ENCODE measurements around the gene DHRSX. TPM values are rescaled to one million over a fixed set of nuclear protein-coding genes. Genes with fewer than 3 reads are reported as not detected.
"Not testable (repeated sequence)": the region's sequence is repeated elsewhere in the genome, so short reads cannot be mapped to it uniquely, and the experiment has no call there.

DHRSX gene
- total RNA-seq, 2 donors from 2014 or later, result 14.8 to 46.5 TPM

DNA sequence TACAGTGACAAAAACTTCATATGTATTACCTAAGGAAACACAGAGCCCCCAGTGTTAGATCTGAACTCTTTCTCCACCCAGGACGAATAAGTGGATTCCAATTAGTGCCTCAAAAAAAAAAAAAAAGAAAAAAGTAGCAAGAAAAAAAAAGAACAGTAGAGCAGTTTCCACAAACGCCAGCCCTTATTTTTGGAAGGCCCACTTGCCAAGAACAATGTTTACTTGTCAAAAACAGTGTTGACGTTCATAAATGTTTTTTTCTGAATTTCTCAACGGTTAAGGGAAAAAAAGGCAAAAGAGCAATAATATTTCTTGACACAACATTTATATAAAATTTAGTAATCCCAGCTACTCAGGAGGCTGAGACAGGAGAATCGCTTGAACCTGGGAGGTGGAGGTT, 38.7 kb downstream of the DHRSX start:
- peaks cover 18% of the 10 kb centered on the region for H3K4me1 ChIP-seq
- no peaks in the 10 kb centered on the region for H3K36me3 ChIP-seq (replicated peaks in 1 of 2; ENCODE audit: insufficient read depth in 1 of 2, low read depth in 2 of 2)
- H3K9me3 ChIP-seq, result no peaks in the 10 kb centered on the region
- no peak overlapping the region for H3K4me3 ChIP-seq
- DNase-seq, result no peak
- intact Hi-C loops (cut with DNase I), result no loop called here
- 23 to 32% methylated on average over 5 of the region's 5 CpGs for WGBS, 2 donors
- ATAC-seq, result no peak
- TF ChIP-seq, protein P1, sequence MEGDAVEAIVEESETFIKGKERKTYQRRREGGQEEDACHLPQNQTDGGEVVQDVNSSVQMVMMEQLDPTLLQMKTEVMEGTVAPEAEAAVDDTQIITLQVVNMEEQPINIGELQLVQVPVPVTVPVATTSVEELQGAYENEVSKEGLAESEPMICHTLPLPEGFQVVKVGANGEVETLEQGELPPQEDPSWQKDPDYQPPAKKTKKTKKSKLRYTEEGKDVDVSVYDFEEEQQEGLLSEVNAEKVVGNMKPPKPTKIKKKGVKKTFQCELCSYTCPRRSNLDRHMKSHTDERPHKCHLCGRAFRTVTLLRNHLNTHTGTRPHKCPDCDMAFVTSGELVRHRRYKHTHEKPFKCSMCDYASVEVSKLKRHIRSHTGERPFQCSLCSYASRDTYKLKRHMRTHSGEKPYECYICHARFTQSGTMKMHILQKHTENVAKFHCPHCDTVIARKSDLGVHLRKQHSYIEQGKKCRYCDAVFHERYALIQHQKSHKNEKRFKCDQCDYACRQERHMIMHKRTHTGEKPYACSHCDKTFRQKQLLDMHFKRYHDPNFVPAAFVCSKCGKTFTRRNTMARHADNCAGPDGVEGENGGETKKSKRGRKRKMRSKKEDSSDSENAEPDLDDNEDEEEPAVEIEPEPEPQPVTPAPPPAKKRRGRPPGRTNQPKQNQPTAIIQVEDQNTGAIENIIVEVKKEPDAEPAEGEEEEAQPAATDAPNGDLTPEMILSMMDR (IDR thresholded peaks at IDR 0.05), result no peak
- TF ChIP-seq POLR2A (IDR thresholded peaks at IDR 0.05), result no peak
- H3K27me3 ChIP-seq, result no peaks in the 10 kb centered on the region
- peak overlapping the region in 1 of 4 donors; percentile 44 for H3K27ac ChIP-seq

DNA sequence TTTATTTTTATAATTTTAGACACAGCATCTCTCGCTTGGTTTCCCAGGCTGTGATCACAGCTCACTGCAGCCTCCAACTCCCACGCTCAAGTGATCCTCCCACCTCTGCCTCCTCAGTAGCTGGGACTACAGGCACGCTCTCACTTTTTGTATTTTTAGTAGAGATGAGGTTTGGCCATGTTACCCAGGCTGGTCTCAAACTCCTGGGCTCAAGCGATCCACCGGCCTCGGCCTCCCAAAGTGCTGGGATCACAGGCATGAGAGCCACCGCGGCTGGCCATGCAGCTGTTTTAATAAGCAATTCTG, 39.1 kb downstream of the DHRSX start:
- DNase-seq (no peak), ATAC-seq (no peak)
- Histone ChIP-seq H3K4me3 (no peak overlapping the region), H3K27ac (peak overlapping the region in 2 of 4 donors; percentile 21 to 44), H3K9me3 (no peaks in the 10 kb centered on the region), H3K4me1 (peaks cover 18% of the 10 kb centered on the region), H3K36me3 (replicated peaks in 1 of 2; ENCODE audit: insufficient read depth in 1 of 2, low read depth in 2 of 2) (no peaks in the 10 kb centered on the region), H3K27me3 (no peaks in the 10 kb centered on the region)
- WGBS, 2 donors, result 61 to 65% methylated on average over 8 of the region's 8 CpGs
- TF ChIP-seq POLR2A (IDR thresholded peaks at IDR 0.05), result no peak
- TF ChIP-seq, protein P1 (IDR thresholded peaks at IDR 0.05), result no peak
- intact Hi-C loops (cut with DNase I), result no loop called here

DNA sequence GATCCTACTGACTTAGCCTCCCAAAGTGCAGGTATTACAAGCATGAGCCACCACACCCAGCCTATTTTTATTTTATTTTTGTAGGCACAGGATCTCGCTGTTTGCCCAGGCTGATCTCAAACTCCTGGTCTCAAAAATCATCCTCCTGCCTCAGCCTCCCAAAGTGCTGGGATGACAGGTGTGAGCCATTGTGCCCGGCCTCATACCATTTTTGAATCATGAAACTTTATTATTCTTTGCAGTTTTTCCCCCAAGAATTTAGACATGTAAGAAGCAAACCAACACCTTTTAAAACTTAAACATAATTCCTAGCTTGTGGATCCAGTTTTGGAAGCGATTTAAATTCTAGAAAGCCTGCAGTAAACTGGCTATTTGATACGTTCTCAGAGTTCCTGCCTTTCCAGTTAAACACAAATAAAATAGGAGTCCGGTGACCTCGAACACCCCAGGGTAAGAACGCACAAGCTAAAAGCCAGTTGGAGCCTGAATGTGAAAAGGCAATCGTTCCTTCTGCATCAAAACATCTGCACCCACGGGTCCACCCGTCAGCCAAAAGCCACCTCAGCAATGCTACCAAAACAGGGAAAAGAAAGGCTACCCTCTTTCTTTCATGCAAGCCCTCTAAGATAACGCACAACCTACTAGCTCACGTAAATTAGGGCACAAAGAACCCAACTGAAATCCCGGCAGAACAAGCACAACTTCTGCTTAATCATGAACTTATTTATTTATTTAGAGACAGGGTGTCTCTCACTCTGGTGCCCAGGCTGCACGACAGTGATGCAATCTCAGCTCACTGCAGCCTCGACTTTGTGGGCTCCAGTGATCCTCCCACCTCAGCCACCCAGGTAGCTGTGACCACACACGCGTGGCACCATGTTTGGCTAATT, 39.7 kb downstream of the DHRSX start:
- DNase-seq; ATAC-seq; H3K27ac ChIP-seq; H3K36me3 ChIP-seq (replicated peaks in 1 of 2; ENCODE audit: insufficient read depth in 1 of 2, low read depth in 2 of 2); H3K9me3 ChIP-seq; intact Hi-C loops (cut with DNase I); H3K4me3 ChIP-seq; H3K27me3 ChIP-seq: not testable (repeated sequence)
- WGBS, 2 donors, result 63% methylated on average over 16 to 17 of the region's 17 CpGs
- peaks cover 18% of the 10 kb centered on the region for H3K4me1 ChIP-seq

DNA sequence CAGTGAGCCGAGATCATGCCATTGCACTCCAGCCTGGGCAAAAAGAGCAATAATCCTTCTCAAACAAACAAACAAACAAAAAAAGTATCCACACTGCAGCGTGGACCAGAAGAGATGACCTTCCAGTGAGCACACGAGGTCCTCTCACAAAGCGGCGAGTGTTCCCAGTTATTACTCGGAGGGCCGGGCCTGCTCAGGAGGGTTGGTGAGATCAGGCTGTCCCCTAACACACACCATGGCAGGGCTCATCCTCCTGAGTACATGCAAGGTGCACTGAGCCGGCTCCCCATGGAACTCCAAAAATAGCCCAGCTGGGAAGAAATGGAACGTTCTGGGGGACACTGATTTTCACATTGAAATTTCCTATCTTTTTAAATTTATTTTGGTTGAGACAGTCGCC, 40.7 kb downstream of the DHRSX start:
- H3K27ac ChIP-seq; H3K9me3 ChIP-seq; H3K27me3 ChIP-seq; H3K36me3 ChIP-seq (replicated peaks in 1 of 2; ENCODE audit: insufficient read depth in 1 of 2, low read depth in 2 of 2); ATAC-seq; DNase-seq; intact Hi-C loops (cut with DNase I); H3K4me3 ChIP-seq: not testable (repeated sequence)
- WGBS, 2 donors, result 89 to 92% methylated on average over 10 of the region's 10 CpGs
- H3K4me1 ChIP-seq, result peaks cover 18% of the 10 kb centered on the region

DNA sequence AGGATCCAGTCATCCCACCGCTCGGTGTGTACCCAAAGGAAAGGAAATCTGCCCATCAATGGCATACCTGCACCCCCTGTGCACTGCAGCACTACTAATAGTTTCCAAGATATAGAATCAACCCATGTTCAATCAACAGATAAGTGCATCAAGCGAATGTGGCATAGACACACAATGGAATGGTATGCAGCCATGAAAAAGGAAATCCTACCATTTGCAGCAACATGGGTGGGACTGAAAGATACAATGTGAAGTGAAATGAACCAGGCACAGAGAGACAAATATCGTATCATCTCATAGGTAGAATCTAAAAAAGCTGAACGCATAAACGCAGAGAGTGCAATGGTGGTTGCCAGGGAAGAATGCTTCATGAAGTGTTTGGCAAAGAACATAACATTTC, 42.5 kb downstream of the DHRSX start:
- DNase-seq (no peak), ATAC-seq (no peak)
- Histone ChIP-seq H3K36me3 (replicated peaks in 1 of 2; ENCODE audit: insufficient read depth in 1 of 2, low read depth in 2 of 2) (no peaks in the 10 kb centered on the region), H3K27me3 (no peaks in the 10 kb centered on the region), H3K9me3 (no peaks in the 10 kb centered on the region), H3K4me3 (no peak overlapping the region), H3K4me1 (peaks cover 18% of the 10 kb centered on the region), H3K27ac (no peak overlapping the region)
- intact Hi-C loops (cut with DNase I), result no loop called here
- WGBS, 2 donors, result 81 to 89% methylated on average over 6 of the region's 6 CpGs
- TF ChIP-seq, protein P1 (IDR thresholded peaks at IDR 0.05), result no peak
- TF ChIP-seq POLR2A (IDR thresholded peaks at IDR 0.05), result no peak
